RWPE2 (cell line): ENCODE results near the gene ODC1.

Source experiments
- ATAC-seq: fragments of 200-7000 bp; cut with Tn5 transposase; 3 replicates; pipeline ENCODE4 v1.9.1; 2021; ENCODE audit warnings: low read depth
- DNase-seq: peaks from one replicate; pipeline ENCODE4 v3.0.0-alpha.2; 2020; ENCODE audit warnings: low spot score
- H3K27ac ChIP-seq: fragments of 450-650 bp; 2 replicates; pipeline ENCODE4 v1.5.1; 2017; ENCODE audit warnings: mild to moderate bottlenecking; ENCODE audit not compliant: poor library complexity, severe bottlenecking
- H3K27me3 ChIP-seq: fragments of 250-450 bp; sonication (Bioruptor Pico); 2 replicates; pipeline ENCODE4 v1.5.1; 2021; ENCODE audit warnings: mild to moderate bottlenecking, moderate library complexity; ENCODE audit not compliant: insufficient read depth, poor library complexity, severe bottlenecking
- H3K36me3 ChIP-seq: fragments of 250-450 bp; sonication (Bioruptor Pico); 2 replicates; pipeline ENCODE4 v1.5.1; 2020; ENCODE audit warnings: low read depth, mild to moderate bottlenecking, moderate library complexity
- H3K4me1 ChIP-seq: fragments of 250-450 bp; sonication (Bioruptor Pico); 2 replicates; pipeline ENCODE4 v1.5.1; 2021; ENCODE audit warnings: mild to moderate bottlenecking, moderate library complexity; ENCODE audit not compliant: insufficient read depth, poor library complexity, severe bottlenecking
- H3K4me3 ChIP-seq: fragments of 250-450 bp; sonication (Bioruptor Pico); 2 replicates; pipeline ENCODE4 v1.5.1; 2021; ENCODE audit warnings: mild to moderate bottlenecking, moderate library complexity; ENCODE audit not compliant: severe bottlenecking
- H3K9me3 ChIP-seq: fragments of 250-450 bp; sonication (Bioruptor Pico); 2 replicates; pipeline ENCODE4 v1.5.1; 2021; ENCODE audit warnings: mild to moderate bottlenecking, moderate library complexity; ENCODE audit not compliant: severe bottlenecking
- CTCF ChIP-seq: fragments of 450-650 bp; IDR thresholded peaks from one replicate; pipeline ENCODE4 v1.5.1; 2017; ENCODE audit warnings: mild to moderate bottlenecking, moderate library complexity; ENCODE audit not compliant: poor library complexity, severe bottlenecking

ODC1 gene

DNA sequence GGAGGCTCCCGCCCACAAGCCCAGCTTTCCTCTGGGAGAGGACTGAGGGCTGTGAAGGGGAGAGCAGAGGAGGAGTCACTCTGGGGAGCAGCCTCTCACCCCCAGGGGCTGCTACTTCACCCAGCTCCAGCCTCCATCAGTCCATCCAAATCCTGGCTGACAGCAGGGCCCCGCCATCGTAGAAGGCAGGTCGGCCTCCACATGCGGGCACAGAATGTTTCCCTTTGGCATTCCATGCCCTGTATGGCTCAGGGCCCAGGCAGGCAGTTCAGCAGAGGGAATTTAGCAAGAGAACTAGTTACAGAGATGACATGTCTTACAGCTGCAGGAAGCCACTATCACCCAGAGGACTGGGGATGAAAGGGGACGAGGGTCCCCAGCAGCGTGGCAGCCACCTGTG lies 6.4 kb upstream of the ODC1 start:
- H3K27me3 ChIP-seq, result no peaks in the 10 kb centered on the region
- no peak for DNase-seq
- TF ChIP-seq CTCF, result no peak
- H3K36me3 ChIP-seq, result no peaks in the 10 kb centered on the region
- H3K27ac ChIP-seq, result peak overlapping the region; percentile 14
- H3K4me1 ChIP-seq, result peaks cover 44% of the 10 kb centered on the region
- ATAC-seq, result peak; percentile 15
- no peak overlapping the region for H3K4me3 ChIP-seq
- no peaks in the 10 kb centered on the region for H3K9me3 ChIP-seq

GRCh38 chr2:10453905-10454298 lies 5.8 kb upstream of the ODC1 start:
- Histone ChIP-seq H3K4me1 (peaks cover 45% of the 10 kb centered on the region), H3K27me3 (no peaks in the 10 kb centered on the region), H3K36me3 (no peaks in the 10 kb centered on the region), H3K4me3 (no peak overlapping the region), H3K9me3 (no peaks in the 10 kb centered on the region), H3K27ac (peak overlapping the region; percentile 14)
- no peak for TF ChIP-seq CTCF
- peak; percentile 5; the same call in 1 of the 3 replicates for ATAC-seq
- no peak for DNase-seq

- TF ChIP-seq CTCF, result no peak
- Histone ChIP-seq H3K27ac (peak overlapping the region; percentile 83), H3K4me1 (peaks cover 44% of the 10 kb centered on the region), H3K4me3 (no peak overlapping the region), H3K27me3 (no peaks in the 10 kb centered on the region), H3K36me3 (no peaks in the 10 kb centered on the region), H3K9me3 (no peaks in the 10 kb centered on the region)
- no peak for DNase-seq
- no peak; the same call in 2 of the 3 replicates for ATAC-seq
Measured at GRCh38 chr2:10452956-10453904, 5.1 kb upstream of the ODC1 start.

GRCh38 chr2:10452312-10452711 lies 4.2 kb upstream of the ODC1 start:
- peak; percentile 89 for DNase-seq
- peak overlapping the region; percentile 83 for H3K27ac ChIP-seq
- H3K4me3 ChIP-seq, result no peak overlapping the region

More at GRCh38 chr2:10452312-10452711, 4.2 kb upstream of the ODC1 start:
- Histone ChIP-seq H3K4me1 (peaks cover 35% of the 10 kb centered on the region), H3K27me3 (no peaks in the 10 kb centered on the region), H3K9me3 (no peaks in the 10 kb centered on the region), H3K36me3 (no peaks in the 10 kb centered on the region)
- no peak for TF ChIP-seq CTCF
- ATAC-seq, result peak; percentile 74
